Activated T-cell treated with anti-CD3 and anti-CD28 coated beads, Interleukin-2, amount 50 U/mL, for 72 hours (primary cell): ENCODE measurements around the gene RRP15. TPM values are rescaled to one million over a fixed set of nuclear protein-coding genes. Genes with fewer than 3 reads are reported as not detected.

Experiments
- ATAC-seq, 2 donors: fragments of 150-1000 bp; cut with Tn5 transposase; replicated peaks in 1 of 2; 2 replicates each; pipeline ENCODE4 v1.10.0; 2021; ENCODE audit warnings: moderate library complexity in 2 of 2, mild to moderate bottlenecking in 1 of 2
- DNase-seq, 2 donors: peaks; one replicate each; pipeline ENCODE4 v3.0.0; 2021 to 2022; ENCODE audit warnings: mixed read lengths in 1 of 2
- H3K27ac Mint-ChIP-seq: one replicate; pipeline ENCODE4 v1.8.0; 2022; ENCODE audit warnings: mild to moderate bottlenecking, moderate library complexity, mixed read lengths
- H3K27me3 Mint-ChIP-seq: one replicate; pipeline ENCODE4 v1.8.0; 2022; ENCODE audit warnings: low read depth, mixed read lengths
- H3K36me3 Mint-ChIP-seq, 2 donors: one replicate each; pipeline ENCODE4 v1.8.0; 2022; ENCODE audit warnings: mixed read lengths in 2 of 2, mild to moderate bottlenecking in 1 of 2; ENCODE audit not compliant: insufficient read depth in 2 of 2
- H3K4me1 Mint-ChIP-seq: one replicate; pipeline ENCODE4 v1.8.0; 2022; ENCODE audit warnings: low read depth, mixed read lengths
- H3K4me3 Mint-ChIP-seq, 2 donors: one replicate each; pipeline ENCODE4 v1.8.0; 2022; ENCODE audit warnings: mild to moderate bottlenecking in 2 of 2, mixed read lengths in 2 of 2, moderate library complexity in 2 of 2
- H3K9me3 Mint-ChIP-seq, 2 donors: one replicate each; pipeline ENCODE4 v1.8.0; 2022; ENCODE audit warnings: mixed read lengths in 2 of 2
- total RNA-seq, 2 donors: library from RNA; stranded (reverse); gene quantifications; one replicate each; pipeline ENCODE4 v1.2.3, GENCODE V29; 2022

RRP15 gene
- total RNA-seq, 2 donors from 2014 or later: 12.5 to 13.6 TPM

- Mint-ChIP-seq H3K9me3 (no peaks in the 10 kb centered on the region), H3K27ac (no peak overlapping the region), H3K27me3 (peaks cover 85% of the 10 kb centered on the region), H3K4me1 (peaks cover 14% of the 10 kb centered on the region), H3K36me3 (no peaks in the 10 kb centered on the region), H3K4me3 (no peak overlapping the region)
- DNase-seq (no peak), ATAC-seq (no peak)
Observed at GRCh38 chr1:218380125-218380977, 95.3 kb downstream of the RRP15 start.

- peaks cover 7% of the 10 kb centered on the region for H3K4me1 Mint-ChIP-seq
- no peaks in the 10 kb centered on the region for H3K9me3 Mint-ChIP-seq
- DNase-seq (no peak), ATAC-seq (no peak)
- no peak overlapping the region for H3K27ac Mint-ChIP-seq
- H3K36me3 Mint-ChIP-seq: no peaks in the 10 kb centered on the region
- H3K4me3 Mint-ChIP-seq: no peak overlapping the region
- H3K27me3 Mint-ChIP-seq: peaks cover 87% of the 10 kb centered on the region
Observed at GRCh38 chr1:218382261-218382660, 97.2 kb downstream of the RRP15 start.

GRCh38 chr1:218383051-218383450 lies 98.0 kb downstream of the RRP15 start:
- DNase-seq: no peak
- Mint-ChIP-seq H3K4me1 (no peaks in the 10 kb centered on the region), H3K9me3 (no peaks in the 10 kb centered on the region), H3K36me3 (no peaks in the 10 kb centered on the region), H3K27ac (no peak overlapping the region), H3K4me3 (no peak overlapping the region), H3K27me3 (peaks cover 95% of the 10 kb centered on the region)
- ATAC-seq: no peak

- ATAC-seq (no peak), DNase-seq (no peak)
- Mint-ChIP-seq H3K4me3 (no peak overlapping the region), H3K36me3 (no peaks in the 10 kb centered on the region), H3K9me3 (no peaks in the 10 kb centered on the region), H3K4me1 (no peaks in the 10 kb centered on the region), H3K27ac (no peak overlapping the region), H3K27me3 (peaks cover 95% of the 10 kb centered on the region)
Observed at GRCh38 chr1:218383681-218384080, 98.6 kb downstream of the RRP15 start.

- no peaks in the 10 kb centered on the region for H3K9me3 Mint-ChIP-seq
- no peak overlapping the region for H3K4me3 Mint-ChIP-seq
- DNase-seq: no peak
- no peak overlapping the region for H3K27ac Mint-ChIP-seq
- no peaks in the 10 kb centered on the region for H3K36me3 Mint-ChIP-seq
- no peaks in the 10 kb centered on the region for H3K4me1 Mint-ChIP-seq
- ATAC-seq: no peak
- H3K27me3 Mint-ChIP-seq: peaks cover 93% of the 10 kb centered on the region
Observed at GRCh38 chr1:218384581-218384993, 99.5 kb downstream of the RRP15 start.

Other genes with a start within 250 kb of the RRP15 start
- not detected for gene TGFB2, start 60.0 kb downstream of the RRP15 start, total RNA-seq